Measurements from ENCODE around the gene RGS19. TPM values are rescaled to one million over a fixed set of nuclear protein-coding genes. Genes with fewer than 3 reads are reported as not detected.

Gene RGS19
- total RNA-seq, 1 experiment from 2014 or later, result 43.2 TPM

- CTCF ChIA-PET, result no interaction called here
- ATAC-seq, result no peak
Observed at GRCh38 chr20:64025826-64026412, 53.4 kb downstream of the RGS19 start.

GRCh38 chr20:64025101-64025825 lies 54.1 kb downstream of the RGS19 start:
- no TSS peak for BruUV-seq (replicated peaks)

More at GRCh38 chr20:64025826-64026412, 53.4 kb downstream of the RGS19 start:
- POLR2A ChIA-PET (ENCODE audit: unreplicated experiment), result no interaction called here
- intact Hi-C loops (cut with micrococcal nuclease), result no loop called here
- peaks cover 57% of the 10 kb centered on the region for H3K36me3 ChIP-seq (ENCODE audit: low read depth, low read length)
- no peaks in the 10 kb centered on the region for H3K27me3 ChIP-seq (ENCODE audit: low read length)
- H3K4me2 ChIP-seq (ENCODE audit: low read length), result no peak overlapping the region
- no peaks in the 10 kb centered on the region for H4K20me1 ChIP-seq (ENCODE audit: low read length)
- H3K79me2 ChIP-seq (ENCODE audit: low read length), result no peaks in the 10 kb centered on the region
- DNase-seq, result no peak
- H3K4me1 ChIP-seq (ENCODE audit: insufficient read depth, low read length), result no peaks in the 10 kb centered on the region
- BruUV-seq (replicated peaks), result no TSS peak
- no peaks in the 10 kb centered on the region for H3K9me2 ChIP-seq (replicated peaks; ENCODE audit: low read length)
- H3F3A ChIP-seq (ENCODE audit: low read length, unreplicated experiment), result no peaks in the 10 kb centered on the region
- no peak overlapping the region for H3K9ac ChIP-seq (ENCODE audit: low read length)
- TF ChIP-seq, protein P1, sequence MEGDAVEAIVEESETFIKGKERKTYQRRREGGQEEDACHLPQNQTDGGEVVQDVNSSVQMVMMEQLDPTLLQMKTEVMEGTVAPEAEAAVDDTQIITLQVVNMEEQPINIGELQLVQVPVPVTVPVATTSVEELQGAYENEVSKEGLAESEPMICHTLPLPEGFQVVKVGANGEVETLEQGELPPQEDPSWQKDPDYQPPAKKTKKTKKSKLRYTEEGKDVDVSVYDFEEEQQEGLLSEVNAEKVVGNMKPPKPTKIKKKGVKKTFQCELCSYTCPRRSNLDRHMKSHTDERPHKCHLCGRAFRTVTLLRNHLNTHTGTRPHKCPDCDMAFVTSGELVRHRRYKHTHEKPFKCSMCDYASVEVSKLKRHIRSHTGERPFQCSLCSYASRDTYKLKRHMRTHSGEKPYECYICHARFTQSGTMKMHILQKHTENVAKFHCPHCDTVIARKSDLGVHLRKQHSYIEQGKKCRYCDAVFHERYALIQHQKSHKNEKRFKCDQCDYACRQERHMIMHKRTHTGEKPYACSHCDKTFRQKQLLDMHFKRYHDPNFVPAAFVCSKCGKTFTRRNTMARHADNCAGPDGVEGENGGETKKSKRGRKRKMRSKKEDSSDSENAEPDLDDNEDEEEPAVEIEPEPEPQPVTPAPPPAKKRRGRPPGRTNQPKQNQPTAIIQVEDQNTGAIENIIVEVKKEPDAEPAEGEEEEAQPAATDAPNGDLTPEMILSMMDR (conservative IDR thresholded peaks at IDR 0.05; ENCODE audit: low read depth, low read length), result no peak
- TF ChIP-seq EZH2phosphoT487 (IDR thresholded peaks at IDR 0.05; ENCODE audit: borderline replicate concordance, low read length) (no peak), EZH2 (IDR thresholded peaks at IDR 0.05; ENCODE audit: low read length, unreplicated experiment) (no peak)
- no peak overlapping the region for H3K27ac ChIP-seq (ENCODE audit: low read length)
- H3K4me3 ChIP-seq (ENCODE audit: low read length), result no peak overlapping the region
- no peaks in the 10 kb centered on the region for H3K9me3 ChIP-seq (ENCODE audit: low read length)
- H2AFZ ChIP-seq (ENCODE audit: low read length), result no peak overlapping the region

More at GRCh38 chr20:64025101-64025825, 54.1 kb downstream of the RGS19 start:
- Histone ChIP-seq H3K4me1 (ENCODE audit: insufficient read depth, low read length) (no peaks in the 10 kb centered on the region), H3K36me3 (ENCODE audit: low read depth, low read length) (peaks cover 54% of the 10 kb centered on the region), H3K27ac (ENCODE audit: low read length) (no peak overlapping the region), H3F3A (ENCODE audit: low read length, unreplicated experiment) (no peaks in the 10 kb centered on the region), H3K9me3 (ENCODE audit: low read length) (no peaks in the 10 kb centered on the region), H3K4me3 (ENCODE audit: low read length) (no peak overlapping the region), H3K4me2 (ENCODE audit: low read length) (no peak overlapping the region), H3K79me2 (ENCODE audit: low read length) (no peaks in the 10 kb centered on the region), H3K27me3 (ENCODE audit: low read length) (no peaks in the 10 kb centered on the region), H2AFZ (ENCODE audit: low read length) (no peak overlapping the region), H3K9ac (ENCODE audit: low read length) (no peak overlapping the region), H3K9me2 (replicated peaks; ENCODE audit: low read length) (no peaks in the 10 kb centered on the region), H4K20me1 (ENCODE audit: low read length) (no peaks in the 10 kb centered on the region)
- ChIA-PET CTCF (no interaction called here), POLR2A (ENCODE audit: unreplicated experiment) (no interaction called here)
- DNase-seq, result no peak
- TF ChIP-seq, protein P1 (conservative IDR thresholded peaks at IDR 0.05; ENCODE audit: low read depth, low read length), result no peak
- no peak for TF ChIP-seq EZH2phosphoT487 (IDR thresholded peaks at IDR 0.05; ENCODE audit: borderline replicate concordance, low read length)
- no peak for TF ChIP-seq EZH2 (IDR thresholded peaks at IDR 0.05; ENCODE audit: low read length, unreplicated experiment)
- intact Hi-C loops (cut with micrococcal nuclease), result no loop called here
- ATAC-seq, result no peak

All from PC-3 (cell line).